ENCODE measurements around the gene RUNX1. TPM values are rescaled to one million over a fixed set of nuclear protein-coding genes. Genes with fewer than 3 reads are reported as not detected.
A peak's percentile ranks its signal among the peaks of the same experiment; 100 is the strongest.

RUNX1 gene
- total and polyA plus RNA-seq, 7 experiments from 2014 or later, result 27.9 to 154 (median 85.1) TPM

- ATAC-seq (no peak), DNase-seq (no peak)
- Histone ChIP-seq H3K27ac (ENCODE audit: low read depth, low read length) (no peak overlapping the region), H3K4me3 (ENCODE audit: low read length) (no peak overlapping the region), H3K4me1 (ENCODE audit: control insufficient read depth in 2 of 2, insufficient read depth in 2 of 2, low read length in 2 of 2) (peaks cover 24 to 52% of the 10 kb centered on the region in 2 donors), H3K27me3 (ENCODE audit: control insufficient read depth in 2 of 2, insufficient read depth in 2 of 2, low read length in 2 of 2) (no peaks in the 10 kb centered on the region), H3K36me3 (ENCODE audit: control insufficient read depth in 2 of 3, insufficient read depth in 3 of 3, low read length in 3 of 3) (no peaks in the 10 kb centered on the region), H3K9me3 (ENCODE audit: control insufficient read depth in 2 of 3, low read length in 3 of 3) (no peaks in the 10 kb centered on the region)
- intact Hi-C loops (cut with micrococcal nuclease), result no loop called here
- Mint-ChIP-seq H3K27ac (peak overlapping the region in 7 of 9 donors; percentile 23 to 71 (median 66)), H3K4me3 (peak overlapping the region in 2 of 10 donors; percentile 5 to 36), H3K36me3 (peaks cover 0 to 36% (median 12%) of the 10 kb centered on the region in 5 donors), H3K9me3 (peaks cover 0 to 8% (median 0%) of the 10 kb centered on the region in 11 donors), H3K27me3 (no peaks in the 10 kb centered on the region), H3K4me1 (peaks cover 49 to 99% (median 96%) of the 10 kb centered on the region in 7 donors)
- POLR2A ChIA-PET, result interaction anchor here (0.8 to 1.6 kb wide), 2 partner anchors 19 to 55 kb away, joined by 3 to 5 read pairs; no protein-coding TSS in a partner anchor
- CTCF ChIA-PET, result no interaction called here
Observed at GRCh38 chr21:34949030-34949429, 100.1 kb downstream of the RUNX1 start.

GRCh38 chr21:34948157-34948556 is 100.9 kb downstream of the RUNX1 start:
- Mint-ChIP-seq H3K9me3 (peaks cover 0 to 8% (median 0%) of the 10 kb centered on the region in 11 donors), H3K27ac (peak overlapping the region in 5 of 9 donors; percentile 23 to 85 (median 67)), H3K27me3 (no peaks in the 10 kb centered on the region), H3K36me3 (peaks cover 0 to 36% (median 12%) of the 10 kb centered on the region in 5 donors), H3K4me3 (peak overlapping the region in 3 of 10 donors; percentile 12 to 20 (median 19)), H3K4me1 (peaks cover 46 to 99% (median 96%) of the 10 kb centered on the region in 7 donors)
- CTCF ChIA-PET, result no interaction called here
- no peak for ATAC-seq
- intact Hi-C loops (cut with micrococcal nuclease), result no loop called here
- no peaks in the 10 kb centered on the region for H3K9me3 ChIP-seq (ENCODE audit: control insufficient read depth in 2 of 3, low read length in 3 of 3)
- POLR2A ChIA-PET, result interaction anchor here (0.8 to 1.6 kb wide), 3 partner anchors 9 to 20 kb away, joined by 3 to 5 read pairs (median 3); no protein-coding TSS in a partner anchor
- H3K27ac ChIP-seq (ENCODE audit: low read depth, low read length), result no peak overlapping the region
- peaks cover 24 to 47% of the 10 kb centered on the region in 2 donors for H3K4me1 ChIP-seq (ENCODE audit: control insufficient read depth in 2 of 2, insufficient read depth in 2 of 2, low read length in 2 of 2)
- H3K36me3 ChIP-seq (ENCODE audit: control insufficient read depth in 2 of 3, insufficient read depth in 3 of 3, low read length in 3 of 3), result no peaks in the 10 kb centered on the region
- no peak overlapping the region for H3K4me3 ChIP-seq (ENCODE audit: low read length)
- H3K27me3 ChIP-seq (ENCODE audit: control insufficient read depth in 2 of 2, insufficient read depth in 2 of 2, low read length in 2 of 2), result no peaks in the 10 kb centered on the region
- DNase-seq, result no peak

- peaks cover 0 to 8% (median 0%) of the 10 kb centered on the region in 11 donors for H3K9me3 Mint-ChIP-seq
- H3K4me3 Mint-ChIP-seq, result peak overlapping the region in 5 of 10 donors; percentile 35 to 65 (median 49)
- H3K4me3 ChIP-seq (ENCODE audit: low read length), result no peak overlapping the region
- H3K4me1 Mint-ChIP-seq, result peaks cover 46 to 100% (median 97%) of the 10 kb centered on the region in 7 donors
- ATAC-seq (peak; percentile 27), DNase-seq (no peak)
- H3K27ac Mint-ChIP-seq, result peak overlapping the region in 6 of 9 donors; percentile 59 to 86 (median 81)
- no peak overlapping the region for H3K27ac ChIP-seq (ENCODE audit: low read depth, low read length)
- peaks cover 21 to 50% of the 10 kb centered on the region in 2 donors for H3K4me1 ChIP-seq (ENCODE audit: control insufficient read depth in 2 of 2, insufficient read depth in 2 of 2, low read length in 2 of 2)
- ChIA-PET CTCF (interaction anchor here (0.7 to 1.6 kb wide), 6 partner anchors 9 to 104 kb away, joined by 3 to 7 read pairs (median 4); no protein-coding TSS in a partner anchor), POLR2A (interaction anchor here (0.6 to 1.5 kb wide), 6 partner anchors 8 to 104 kb away, joined by 3 to 9 read pairs (median 3); no protein-coding TSS in a partner anchor)
- H3K36me3 ChIP-seq (ENCODE audit: control insufficient read depth in 2 of 3, insufficient read depth in 3 of 3, low read length in 3 of 3), result no peaks in the 10 kb centered on the region
- H3K27me3 ChIP-seq (ENCODE audit: control insufficient read depth in 2 of 2, insufficient read depth in 2 of 2, low read length in 2 of 2), result no peaks in the 10 kb centered on the region
- H3K9me3 ChIP-seq (ENCODE audit: control insufficient read depth in 2 of 3, low read length in 3 of 3), result no peaks in the 10 kb centered on the region
- H3K36me3 Mint-ChIP-seq, result peaks cover 0 to 33% (median 17%) of the 10 kb centered on the region in 5 donors
- H3K27me3 Mint-ChIP-seq, result no peaks in the 10 kb centered on the region
- intact Hi-C loops (cut with micrococcal nuclease), result loop anchor here in 1 of 2 donors (1.0 to 2.0 kb wide), 3 partner anchors 7 to 16 kb away; no protein-coding TSS in a partner anchor
Observed at GRCh38 chr21:34946916-34947534, 102.1 kb downstream of the RUNX1 start.

GRCh38 chr21:34946385-34946840 is 102.7 kb downstream of the RUNX1 start:
- peaks cover 45 to 100% (median 97%) of the 10 kb centered on the region in 7 donors for H3K4me1 Mint-ChIP-seq

GRCh38 chr21:34945288-34945687 is 103.8 kb downstream of the RUNX1 start:
- CTCF ChIA-PET, result no interaction called here
- Mint-ChIP-seq H3K27me3 (no peaks in the 10 kb centered on the region), H3K27ac (peak overlapping the region; percentile 26 to 86 (median 74)), H3K36me3 (peaks cover 0 to 25% (median 17%) of the 10 kb centered on the region in 5 donors), H3K4me1 (peaks cover 56 to 100% (median 98%) of the 10 kb centered on the region in 7 donors), H3K4me3 (peak overlapping the region; percentile 2 to 65 (median 34)), H3K9me3 (peaks cover 0 to 4% (median 0%) of the 10 kb centered on the region in 11 donors)
- no peak for ATAC-seq
- POLR2A ChIA-PET, result interaction anchor here (0.9 to 1.0 kb wide), 2 partner anchors 9 to 16 kb away, joined by 3 to 4 read pairs; no protein-coding TSS in a partner anchor
- no peak overlapping the region for H3K4me3 ChIP-seq (ENCODE audit: low read length)
- no peaks in the 10 kb centered on the region for H3K9me3 ChIP-seq (ENCODE audit: control insufficient read depth in 2 of 3, low read length in 3 of 3)
- peaks cover 21 to 61% of the 10 kb centered on the region in 2 donors for H3K4me1 ChIP-seq (ENCODE audit: control insufficient read depth in 2 of 2, insufficient read depth in 2 of 2, low read length in 2 of 2)
- no peaks in the 10 kb centered on the region for H3K36me3 ChIP-seq (ENCODE audit: control insufficient read depth in 2 of 3, insufficient read depth in 3 of 3, low read length in 3 of 3)
- H3K27ac ChIP-seq (ENCODE audit: low read depth, low read length), result no peak overlapping the region
- intact Hi-C loops (cut with micrococcal nuclease), result loop anchor here (1.0 to 2.0 kb wide), 2 partner anchors 9 to 14 kb away; no protein-coding TSS in a partner anchor
- H3K27me3 ChIP-seq (ENCODE audit: control insufficient read depth in 2 of 2, insufficient read depth in 2 of 2, low read length in 2 of 2), result no peaks in the 10 kb centered on the region
- peak in 1 of 9 donors; percentile 38 for DNase-seq

More at GRCh38 chr21:34946385-34946840, 102.7 kb downstream of the RUNX1 start:
- no peak overlapping the region for H3K4me3 ChIP-seq (ENCODE audit: low read length)
- no peaks in the 10 kb centered on the region for H3K27me3 ChIP-seq (ENCODE audit: control insufficient read depth in 2 of 2, insufficient read depth in 2 of 2, low read length in 2 of 2)
- H3K36me3 Mint-ChIP-seq, result peaks cover 0 to 27% (median 17%) of the 10 kb centered on the region in 5 donors
- H3K27ac Mint-ChIP-seq, result peak overlapping the region; percentile 48 to 86 (median 74)
- H3K27ac ChIP-seq (ENCODE audit: low read depth, low read length), result no peak overlapping the region
- H3K9me3 Mint-ChIP-seq, result peaks cover 0 to 4% (median 0%) of the 10 kb centered on the region in 11 donors
- no peaks in the 10 kb centered on the region for H3K36me3 ChIP-seq (ENCODE audit: control insufficient read depth in 2 of 3, insufficient read depth in 3 of 3, low read length in 3 of 3)
- H3K9me3 ChIP-seq (ENCODE audit: control insufficient read depth in 2 of 3, low read length in 3 of 3), result no peaks in the 10 kb centered on the region
- ChIA-PET POLR2A (interaction anchor here (0.6 to 1.0 kb wide), 5 partner anchors 10 to 105 kb away, joined by 3 to 9 read pairs (median 3); no protein-coding TSS in a partner anchor), CTCF (interaction anchor here (0.7 to 1.6 kb wide), 4 partner anchors 22 to 68 kb away, joined by 3 to 7 read pairs (median 4); no protein-coding TSS in a partner anchor)
- peak; percentile 48 for ATAC-seq
- peaks cover 21 to 56% of the 10 kb centered on the region in 2 donors for H3K4me1 ChIP-seq (ENCODE audit: control insufficient read depth in 2 of 2, insufficient read depth in 2 of 2, low read length in 2 of 2)
- intact Hi-C loops (cut with micrococcal nuclease), result loop anchor here in 1 of 2 donors (1.0 to 2.0 kb wide), 3 partner anchors 8 to 16 kb away; no protein-coding TSS in a partner anchor
- peak overlapping the region in 9 of 10 donors; percentile 11 to 65 (median 48) for H3K4me3 Mint-ChIP-seq
- no peaks in the 10 kb centered on the region for H3K27me3 Mint-ChIP-seq
- DNase-seq, result no peak

GRCh38 chr21:34944015-34944755 is 104.9 kb downstream of the RUNX1 start:
- peaks cover 27 to 64% of the 10 kb centered on the region in 2 donors for H3K4me1 ChIP-seq (ENCODE audit: control insufficient read depth in 2 of 2, insufficient read depth in 2 of 2, low read length in 2 of 2)
- intact Hi-C loops (cut with micrococcal nuclease), result loop anchor here in 1 of 2 donors (2.0 kb wide), 1 partner anchor 13 kb away; no protein-coding TSS in a partner anchor
- Mint-ChIP-seq H3K36me3 (peaks cover 0 to 22% (median 17%) of the 10 kb centered on the region in 5 donors), H3K27ac (peak overlapping the region in 8 of 9 donors; percentile 14 to 85 (median 72)), H3K9me3 (peaks cover 0 to 4% (median 0%) of the 10 kb centered on the region in 11 donors), H3K4me3 (peak overlapping the region in 5 of 10 donors; percentile 16 to 62 (median 18)), H3K27me3 (no peaks in the 10 kb centered on the region), H3K4me1 (peaks cover 57 to 100% (median 98%) of the 10 kb centered on the region in 7 donors)
- no peak for DNase-seq
- no peaks in the 10 kb centered on the region for H3K27me3 ChIP-seq (ENCODE audit: control insufficient read depth in 2 of 2, insufficient read depth in 2 of 2, low read length in 2 of 2)
- H3K27ac ChIP-seq (ENCODE audit: low read depth, low read length), result no peak overlapping the region
- no peaks in the 10 kb centered on the region for H3K9me3 ChIP-seq (ENCODE audit: control insufficient read depth in 2 of 3, low read length in 3 of 3)
- POLR2A ChIA-PET, result no interaction called here
- CTCF ChIA-PET, result no interaction called here
- ATAC-seq, result no peak
- no peaks in the 10 kb centered on the region for H3K36me3 ChIP-seq (ENCODE audit: control insufficient read depth in 2 of 3, insufficient read depth in 3 of 3, low read length in 3 of 3)
- H3K4me3 ChIP-seq (ENCODE audit: low read length), result no peak overlapping the region

Measured in naive thymus-derived CD4-positive, alpha-beta T cell (primary cell).